ENCODE results near the gene SLC10A3. TPM values are rescaled to one million over a fixed set of nuclear protein-coding genes. Genes with fewer than 3 reads are reported as not detected.

Gene SLC10A3
- total RNA-seq, 1 donor from 2014 or later = 7.4 TPM

- no peak for TF ChIP-seq CTCF (IDR thresholded peaks at IDR 0.05; ENCODE audit: insufficient read depth, low read length, severe bottlenecking)
- no peak for FAIRE-seq
- H3K36me3 ChIP-seq (ENCODE audit: control insufficient read depth, insufficient read depth, low read length) = peaks cover 16% of the 10 kb centered on the region
Measured at GRCh38 chrX:154531626-154532025, 41.2 kb upstream of the SLC10A3 start.

GRCh38 chrX:154530286-154530685 is 39.9 kb upstream of the SLC10A3 start:
- TF ChIP-seq CTCF (IDR thresholded peaks at IDR 0.05; ENCODE audit: insufficient read depth, low read length, severe bottlenecking) = no peak

More at GRCh38 chrX:154531626-154532025, 41.2 kb upstream of the SLC10A3 start:
- no peak overlapping the region for H3K4me3 ChIP-seq (ENCODE audit: low read depth, low read length)
- no peaks in the 10 kb centered on the region for H3K27me3 ChIP-seq (ENCODE audit: control insufficient read depth, insufficient read depth, low read length)
- DNase-seq (ENCODE audit: low read depth) = no peak

GRCh38 chrX:154529206-154529612 is 38.8 kb upstream of the SLC10A3 start:
- DNase-seq (ENCODE audit: low read depth) = no peak
- no peaks in the 10 kb centered on the region for H3K27me3 ChIP-seq (ENCODE audit: control insufficient read depth, insufficient read depth, low read length)
- FAIRE-seq = no peak
- TF ChIP-seq CTCF (IDR thresholded peaks at IDR 0.05; ENCODE audit: insufficient read depth, low read length, severe bottlenecking) = no peak
- no peak overlapping the region for H3K4me3 ChIP-seq (ENCODE audit: low read depth, low read length)
- H3K36me3 ChIP-seq (ENCODE audit: control insufficient read depth, insufficient read depth, low read length) = peaks cover 14% of the 10 kb centered on the region

More at GRCh38 chrX:154530286-154530685, 39.9 kb upstream of the SLC10A3 start:
- no peak for FAIRE-seq
- no peaks in the 10 kb centered on the region for H3K27me3 ChIP-seq (ENCODE audit: control insufficient read depth, insufficient read depth, low read length)
- no peak overlapping the region for H3K4me3 ChIP-seq (ENCODE audit: low read depth, low read length)
- peaks cover 16% of the 10 kb centered on the region for H3K36me3 ChIP-seq (ENCODE audit: control insufficient read depth, insufficient read depth, low read length)
- no peak for DNase-seq (ENCODE audit: low read depth)

- peak; percentile 76 for DNase-seq (ENCODE audit: low read depth)
- peak overlapping the region; percentile 29 for H3K4me3 ChIP-seq (ENCODE audit: low read depth, low read length)
Measured at GRCh38 chrX:154526901-154527675, 36.7 kb upstream of the SLC10A3 start.

GRCh38 chrX:154525606-154526490 is 35.4 kb upstream of the SLC10A3 start:
- H3K27me3 ChIP-seq (ENCODE audit: control insufficient read depth, insufficient read depth, low read length) = no peaks in the 10 kb centered on the region
- no peaks in the 10 kb centered on the region for H3K36me3 ChIP-seq (ENCODE audit: control insufficient read depth, insufficient read depth, low read length)
- TF ChIP-seq CTCF (IDR thresholded peaks at IDR 0.05; ENCODE audit: insufficient read depth, low read length, severe bottlenecking) = no peak
- H3K4me3 ChIP-seq (ENCODE audit: low read depth, low read length) = no peak overlapping the region
- FAIRE-seq (no peak), DNase-seq (ENCODE audit: low read depth) (no peak)

More at GRCh38 chrX:154526901-154527675, 36.7 kb upstream of the SLC10A3 start:
- no peak for FAIRE-seq
- peaks cover 2% of the 10 kb centered on the region for H3K36me3 ChIP-seq (ENCODE audit: control insufficient read depth, insufficient read depth, low read length)
- no peaks in the 10 kb centered on the region for H3K27me3 ChIP-seq (ENCODE audit: control insufficient read depth, insufficient read depth, low read length)
- peak; percentile 54 for TF ChIP-seq CTCF (IDR thresholded peaks at IDR 0.05; ENCODE audit: insufficient read depth, low read length, severe bottlenecking)
